Activated B cell treated with CpG ODN at 0.5 μM for 24 hours (primary cell): ENCODE measurements around the gene TPRN. TPM values are rescaled to one million over a fixed set of nuclear protein-coding genes. Genes with fewer than 3 reads are reported as not detected.

Experiments
- ATAC-seq: fragments of 200-7000 bp; cut with Tn5 transposase; one replicate; pipeline ENCODE4 v1.10.0; 2021; ENCODE audit warnings: low read depth, mild to moderate bottlenecking, moderate library complexity
- CTCF ChIA-PET: fragments of 350-600 bp; sonication (Branson Sonifier 250); formaldehyde crosslinking; loops from one replicate; lab custom pipeline; 2021; ENCODE audit warnings: antibody characterized with exemption; lab: Charles Lee
- POLR2A ChIA-PET: fragments of 350-600 bp; sonication (Branson Sonifier 250); formaldehyde crosslinking; loops from one replicate; lab custom pipeline; 2021; ENCODE audit warnings: antibody characterized with exemption; lab: Charles Lee
- DNase-seq: peaks from one replicate; pipeline ENCODE4 v3.0.0; 2022
- H3K27ac Mint-ChIP-seq: one replicate; pipeline ENCODE4 v1.8.0; 2020; ENCODE audit warnings: mixed read lengths
- H3K27me3 Mint-ChIP-seq: one replicate; pipeline ENCODE4 v1.8.0; 2021; ENCODE audit warnings: mixed read lengths
- H3K36me3 Mint-ChIP-seq: one replicate; pipeline ENCODE4 v1.8.0; 2021; ENCODE audit warnings: low read depth, mixed read lengths
- H3K4me1 Mint-ChIP-seq: one replicate; pipeline ENCODE4 v1.8.0; 2021; ENCODE audit warnings: mixed read lengths
- H3K4me3 Mint-ChIP-seq: one replicate; pipeline ENCODE4 v1.8.0; 2020; ENCODE audit warnings: mild to moderate bottlenecking, mixed read lengths
- H3K9me3 Mint-ChIP-seq: one replicate; pipeline ENCODE4 v1.8.0; 2020; ENCODE audit warnings: mixed read lengths
- intact Hi-C: fragments of 100-400 bp; cut with micrococcal nuclease; formaldehyde crosslinking; loops from one replicate; pipeline ENCODE4 v1.15.1; 2024
- total RNA-seq: library from RNA; stranded (reverse); gene quantifications from 2 replicates; pipeline ENCODE4 v1.2.3, GENCODE V29; 2022
- TF ChIP-seq, protein P1 (sequence below): fragments of 200-600 bp; IDR thresholded peaks from one replicate; pipeline ENCODE4 v1.8.0; 2022; ENCODE audit warnings: antibody characterized with exemption, mild to moderate bottlenecking

The TPRN gene
- total RNA-seq, 1 donor from 2014 or later = 11.4 TPM

GRCh38 chr9:137212520-137212919 is 12.0 kb upstream of the TPRN start:
- DNase-seq (no peak), ATAC-seq (no peak)
- TF ChIP-seq, protein P1, sequence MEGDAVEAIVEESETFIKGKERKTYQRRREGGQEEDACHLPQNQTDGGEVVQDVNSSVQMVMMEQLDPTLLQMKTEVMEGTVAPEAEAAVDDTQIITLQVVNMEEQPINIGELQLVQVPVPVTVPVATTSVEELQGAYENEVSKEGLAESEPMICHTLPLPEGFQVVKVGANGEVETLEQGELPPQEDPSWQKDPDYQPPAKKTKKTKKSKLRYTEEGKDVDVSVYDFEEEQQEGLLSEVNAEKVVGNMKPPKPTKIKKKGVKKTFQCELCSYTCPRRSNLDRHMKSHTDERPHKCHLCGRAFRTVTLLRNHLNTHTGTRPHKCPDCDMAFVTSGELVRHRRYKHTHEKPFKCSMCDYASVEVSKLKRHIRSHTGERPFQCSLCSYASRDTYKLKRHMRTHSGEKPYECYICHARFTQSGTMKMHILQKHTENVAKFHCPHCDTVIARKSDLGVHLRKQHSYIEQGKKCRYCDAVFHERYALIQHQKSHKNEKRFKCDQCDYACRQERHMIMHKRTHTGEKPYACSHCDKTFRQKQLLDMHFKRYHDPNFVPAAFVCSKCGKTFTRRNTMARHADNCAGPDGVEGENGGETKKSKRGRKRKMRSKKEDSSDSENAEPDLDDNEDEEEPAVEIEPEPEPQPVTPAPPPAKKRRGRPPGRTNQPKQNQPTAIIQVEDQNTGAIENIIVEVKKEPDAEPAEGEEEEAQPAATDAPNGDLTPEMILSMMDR = no peak
- intact Hi-C loops = no loop called here
- Mint-ChIP-seq H3K9me3 (no peaks in the 10 kb centered on the region), H3K4me1 (peaks cover 1% of the 10 kb centered on the region), H3K27me3 (no peaks in the 10 kb centered on the region), H3K36me3 (peaks cover 19% of the 10 kb centered on the region), H3K4me3 (no peak overlapping the region), H3K27ac (no peak overlapping the region)
- ChIA-PET CTCF (no interaction called here), POLR2A (interaction anchor here (1.1 kb wide), 1 partner anchor 11 kb away, joined by 9 read pairs; no protein-coding TSS in a partner anchor)

DNA sequence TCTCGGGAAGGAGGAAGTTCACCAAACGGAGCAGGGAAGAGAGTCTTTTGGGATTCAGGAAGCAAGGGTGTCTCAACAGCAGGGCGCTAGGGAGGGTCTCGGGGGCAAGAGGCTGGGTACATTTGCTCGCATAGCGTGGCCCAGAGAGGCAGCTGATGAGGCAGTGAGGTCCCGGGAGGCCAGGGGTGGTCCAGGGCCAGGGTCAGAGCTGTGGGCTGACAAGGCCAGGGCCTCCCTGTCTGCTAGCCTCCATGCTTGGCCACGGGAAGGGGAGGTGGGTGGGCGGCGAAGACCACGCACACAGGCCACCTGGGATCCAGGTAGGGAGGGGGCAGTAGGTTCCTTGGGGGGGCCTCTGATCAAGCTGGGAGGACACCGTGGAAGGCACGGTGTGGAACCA is 11.0 kb upstream of the TPRN start:
- no peaks in the 10 kb centered on the region for H3K9me3 Mint-ChIP-seq
- H3K27ac Mint-ChIP-seq = no peak overlapping the region
- H3K27me3 Mint-ChIP-seq = no peaks in the 10 kb centered on the region
- intact Hi-C loops = no loop called here
- ATAC-seq (no peak), DNase-seq (no peak)
- H3K4me3 Mint-ChIP-seq = no peak overlapping the region
- H3K4me1 Mint-ChIP-seq = peaks cover 11% of the 10 kb centered on the region
- TF ChIP-seq, protein P1 = no peak
- POLR2A ChIA-PET = interaction anchor here (0.5 to 1.1 kb wide), 3 partner anchors 12 to 419 kb away, joined by 3 to 9 read pairs (median 4); no protein-coding TSS in a partner anchor
- H3K36me3 Mint-ChIP-seq = peaks cover 21% of the 10 kb centered on the region
- CTCF ChIA-PET = no interaction called here

GRCh38 chr9:137206602-137207001 is 6.1 kb upstream of the TPRN start:
- peak overlapping the region; percentile 83 for H3K27ac Mint-ChIP-seq
- DNase-seq (no peak), ATAC-seq (no peak)
- POLR2A ChIA-PET = interaction anchor here (1.1 to 5.3 kb wide), 4 partner anchors 10 to 77 kb away, joined by 4 to 46 read pairs (median 8); partner anchors contain the start of genes ANAPC2, RNF208 and SSNA1
- H3K9me3 Mint-ChIP-seq = no peaks in the 10 kb centered on the region
- peaks cover 26% of the 10 kb centered on the region for H3K36me3 Mint-ChIP-seq
- CTCF ChIA-PET = no interaction called here
- H3K4me3 Mint-ChIP-seq = peak overlapping the region; percentile 92
- H3K4me1 Mint-ChIP-seq = peaks cover 45% of the 10 kb centered on the region
- H3K27me3 Mint-ChIP-seq = no peaks in the 10 kb centered on the region
- TF ChIP-seq, protein P1 = no peak
- intact Hi-C loops = no loop called here

DNA sequence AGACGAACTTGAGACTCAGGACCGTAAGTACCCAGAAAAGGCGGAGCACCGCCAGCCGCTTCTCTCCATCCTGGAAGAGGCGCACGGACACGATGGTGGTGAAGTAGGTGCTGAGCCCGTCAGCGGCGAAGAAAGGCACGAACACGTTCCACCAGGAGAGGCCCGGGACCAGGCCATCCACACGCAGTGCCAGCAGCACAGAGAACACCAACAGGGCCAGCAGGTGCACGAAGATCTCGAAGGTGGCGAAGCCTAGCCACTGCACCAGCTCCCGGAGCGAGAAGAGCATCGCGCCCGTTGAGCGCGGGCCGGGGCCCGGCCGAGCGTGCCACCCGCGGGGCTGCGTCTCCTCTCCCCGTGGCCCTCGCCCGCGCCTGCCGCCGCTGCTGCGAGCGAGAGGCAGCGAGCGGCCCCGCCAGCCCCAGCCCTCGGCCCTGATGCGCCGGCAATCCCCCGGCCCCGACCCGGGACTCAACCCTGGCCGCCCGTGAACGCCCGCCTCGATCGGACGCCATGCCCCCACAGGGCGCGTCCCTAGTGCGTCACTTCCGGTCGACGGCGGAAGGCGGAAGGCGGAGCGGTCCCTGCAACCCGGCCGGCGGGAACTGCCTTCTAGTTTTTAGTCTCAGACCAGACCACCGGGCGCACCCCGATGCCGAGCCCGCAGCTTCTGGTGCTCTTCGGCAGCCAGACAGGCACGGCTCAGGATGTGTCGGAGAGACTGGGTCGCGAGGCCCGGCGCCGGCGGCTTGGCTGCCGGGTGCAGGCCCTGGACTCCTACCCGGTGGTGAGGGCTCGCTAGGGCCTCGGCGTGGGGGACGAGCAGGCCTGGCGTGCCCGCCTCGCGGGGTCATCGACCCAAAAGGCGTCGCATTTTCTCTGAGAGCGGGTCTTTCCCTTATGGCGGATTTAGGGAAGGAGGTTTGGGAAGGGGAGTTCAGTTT is 4.9 kb upstream of the TPRN start, which contains the start of the genes NDOR1 and TMEM203:
Gene NDOR1, plus strand, starts transcription at position 575 of the 944 bp plus-strand sequence. Its CDS starts 78 bp downstream, at position 653.
Gene TMEM203, minus strand, starts transcription at position 523 of the 944 bp plus-strand sequence. Its CDS starts 234 bp downstream, at position 289.
- Mint-ChIP-seq H3K4me1 (peaks cover 54% of the 10 kb centered on the region), H3K36me3 (peaks cover 26% of the 10 kb centered on the region), H3K27ac (peak within 1 kb of the TSS; percentile 90), H3K9me3 (no peaks in the 10 kb centered on the region), H3K4me3 (peak within 1 kb of the TSS; percentile 92), H3K27me3 (no peaks in the 10 kb centered on the region)
- peak; percentile 96 for DNase-seq
- intact Hi-C loops = loop anchor here (1.0 kb wide), 3 partner anchors 17 to 36 kb away; partner anchors contain the start of genes ANAPC2, SSNA1 and TUBB4B
- ChIA-PET CTCF (interaction anchor here (1.1 to 1.8 kb wide), 3 partner anchors 17 to 31 kb away, joined by 3 to 5 read pairs (median 4); partner anchors contain the start of genes ANAPC2, RNF224 and SSNA1), POLR2A (interaction anchor here (0.6 to 5.3 kb wide), 12 partner anchors 11 to 119 kb away, joined by 3 to 46 read pairs (median 4); partner anchors contain the start of genes MAN1B1, RNF208, RNF224 and SSNA1)
- ATAC-seq = peak; percentile 41
- TF ChIP-seq, protein P1 = no peak
